Measurements from ENCODE around the gene PLA2G6. TPM values are rescaled to one million over a fixed set of nuclear protein-coding genes. Genes with fewer than 3 reads are reported as not detected.
A peak's percentile ranks its signal among the peaks of the same experiment; 100 is the strongest.
"Not testable (repeated sequence)": the region's sequence is repeated elsewhere in the genome, so short reads cannot be mapped to it uniquely, and the experiment has no call there.

The PLA2G6 gene
- total RNA-seq, 1 experiment from 2014 or later = 23.4 TPM

DNA sequence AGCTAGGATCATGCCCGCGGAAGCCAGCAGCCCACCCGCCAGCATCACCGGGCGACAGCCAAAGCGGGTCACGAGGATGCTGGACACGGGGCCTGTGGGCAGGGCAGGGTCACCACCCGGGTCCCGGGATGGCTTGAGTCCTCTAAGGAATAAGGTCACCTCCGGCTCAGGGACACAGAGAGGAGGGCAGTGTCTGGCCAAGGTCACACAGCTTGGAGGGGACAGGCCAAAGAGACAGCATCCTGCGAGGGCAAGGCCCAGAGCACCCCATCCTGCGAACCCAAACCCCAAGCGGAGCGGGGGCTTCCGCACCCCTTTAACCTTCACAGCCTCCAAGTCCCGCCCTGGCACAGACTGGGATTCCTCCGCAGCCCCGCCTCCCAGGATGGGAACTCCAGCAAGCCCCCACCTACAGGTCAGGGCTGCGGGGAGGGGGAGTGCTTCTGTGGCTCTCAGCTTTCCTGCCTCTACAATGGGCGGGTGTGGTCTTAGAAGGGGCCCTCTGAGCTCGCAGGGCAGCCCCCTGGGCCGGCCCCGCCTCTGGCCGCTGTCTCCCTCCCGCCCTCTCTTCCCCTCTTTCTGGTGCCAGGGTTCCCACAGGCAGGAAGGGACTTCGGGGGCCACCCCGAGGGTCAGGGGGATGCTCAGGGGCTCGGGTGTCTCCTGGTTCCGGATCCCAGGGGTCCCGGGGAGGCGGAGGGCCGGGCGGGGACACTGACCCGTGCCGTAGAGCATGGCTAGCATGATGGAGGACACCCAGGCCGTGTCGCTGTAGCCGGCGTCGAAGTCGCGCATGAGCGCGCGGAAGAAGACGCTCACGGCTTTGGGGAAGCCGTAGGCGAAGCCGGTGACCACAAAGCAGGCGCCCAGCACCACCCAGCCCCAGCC is 99.4 kb downstream of the PLA2G6 start:
- Histone ChIP-seq H3K27me3 (ENCODE audit: control insufficient read depth, insufficient read depth, low read length) (peaks cover 5% of the 10 kb centered on the region; the same call in 1 of the 2 replicates), H3K4me3 (ENCODE audit: insufficient read depth, low read depth, low read length) (no peak overlapping the region), H3K36me3 (replicated peaks; ENCODE audit: control insufficient read depth, insufficient read depth, low read length) (no peaks in the 10 kb centered on the region)
- peak; percentile 76 for DNase-seq

GRCh38 chr22:38081636-38081940 is 100.0 kb downstream of the PLA2G6 start:
- Histone ChIP-seq H3K36me3 (replicated peaks; ENCODE audit: control insufficient read depth, insufficient read depth, low read length) (no peaks in the 10 kb centered on the region), H3K27me3 (ENCODE audit: control insufficient read depth, insufficient read depth, low read length) (peaks cover 5% of the 10 kb centered on the region; the same call in 1 of the 2 replicates), H3K4me3 (ENCODE audit: insufficient read depth, low read depth, low read length) (peak overlapping the region; percentile 10; the same call in 1 of the 2 replicates)
- no peak for DNase-seq

DNA sequence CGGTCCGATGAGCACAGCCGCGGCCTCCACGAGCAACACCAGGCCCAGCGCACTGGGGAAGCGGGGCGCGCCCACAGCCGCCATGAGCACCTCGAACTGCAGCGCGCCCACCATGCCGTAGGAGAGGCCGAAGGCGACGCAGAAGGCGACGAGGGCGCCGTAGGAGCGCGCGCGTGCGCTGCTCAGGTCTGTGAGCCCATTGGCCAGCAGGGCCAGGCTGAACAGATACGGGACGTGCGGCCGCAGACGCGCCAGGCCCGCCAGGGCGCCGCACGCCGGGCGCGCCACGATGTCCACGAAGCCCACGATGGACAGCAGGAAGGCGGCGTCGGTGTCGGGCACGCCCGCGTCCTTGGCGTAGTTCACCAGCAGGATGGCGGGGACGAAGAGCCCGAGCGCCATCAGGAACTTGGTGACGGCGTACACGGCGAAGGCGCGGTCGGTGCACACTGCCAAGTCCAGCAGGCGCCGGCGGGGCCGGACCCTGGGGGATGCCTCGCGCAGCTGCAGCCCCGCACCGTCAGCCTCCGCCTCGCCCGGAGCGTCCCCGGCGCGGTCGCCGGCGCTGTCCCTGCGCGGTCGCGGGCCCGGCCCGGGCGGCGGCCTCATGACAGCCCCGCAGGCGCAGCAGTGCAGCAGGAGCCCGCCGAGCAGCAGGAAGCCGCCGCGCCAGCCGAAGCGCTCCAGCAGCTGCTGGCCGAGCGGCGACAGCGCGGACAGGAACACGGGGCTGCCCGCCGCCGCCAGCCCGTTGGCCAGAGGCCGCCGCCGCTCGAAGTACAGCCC is 100.6 kb downstream of the PLA2G6 start:
- DNase-seq = peak; percentile 53
- Histone ChIP-seq H3K27me3 (ENCODE audit: control insufficient read depth, insufficient read depth, low read length) (peaks cover 5% of the 10 kb centered on the region; the same call in 1 of the 2 replicates), H3K4me3 (ENCODE audit: insufficient read depth, low read depth, low read length) (peak overlapping the region; percentile 26; the same call in 1 of the 2 replicates), H3K36me3 (replicated peaks; ENCODE audit: control insufficient read depth, insufficient read depth, low read length) (no peaks in the 10 kb centered on the region)

GRCh38 chr22:38080474-38080849 is 101.2 kb downstream of the PLA2G6 start:
- H3K27me3 ChIP-seq (ENCODE audit: control insufficient read depth, insufficient read depth, low read length) = peaks cover 5% of the 10 kb centered on the region; the same call in 1 of the 2 replicates
- H3K4me3 ChIP-seq (ENCODE audit: insufficient read depth, low read depth, low read length) = peak overlapping the region; percentile 26; the same call in 1 of the 2 replicates
- DNase-seq = peak; percentile 39
- H3K36me3 ChIP-seq (replicated peaks; ENCODE audit: control insufficient read depth, insufficient read depth, low read length) = no peaks in the 10 kb centered on the region

- H3K4me3 ChIP-seq (ENCODE audit: insufficient read depth, low read depth, low read length) = no peak overlapping the region
- no peaks in the 10 kb centered on the region for H3K36me3 ChIP-seq (replicated peaks; ENCODE audit: control insufficient read depth, insufficient read depth, low read length)
- no peak for DNase-seq
- peaks cover 5% of the 10 kb centered on the region; the same call in 1 of the 2 replicates for H3K27me3 ChIP-seq (ENCODE audit: control insufficient read depth, insufficient read depth, low read length)
These were observed 101.8 kb downstream of the PLA2G6 start for GRCh38 chr22:38079804-38080203.

- not testable (repeated sequence) for H3K36me3 ChIP-seq (replicated peaks; ENCODE audit: control insufficient read depth, insufficient read depth, low read length); DNase-seq; H3K27me3 ChIP-seq (ENCODE audit: control insufficient read depth, insufficient read depth, low read length); H3K4me3 ChIP-seq (ENCODE audit: insufficient read depth, low read depth, low read length)
These were observed 102.4 kb downstream of the PLA2G6 start for GRCh38 chr22:38079208-38079607.

DNA sequence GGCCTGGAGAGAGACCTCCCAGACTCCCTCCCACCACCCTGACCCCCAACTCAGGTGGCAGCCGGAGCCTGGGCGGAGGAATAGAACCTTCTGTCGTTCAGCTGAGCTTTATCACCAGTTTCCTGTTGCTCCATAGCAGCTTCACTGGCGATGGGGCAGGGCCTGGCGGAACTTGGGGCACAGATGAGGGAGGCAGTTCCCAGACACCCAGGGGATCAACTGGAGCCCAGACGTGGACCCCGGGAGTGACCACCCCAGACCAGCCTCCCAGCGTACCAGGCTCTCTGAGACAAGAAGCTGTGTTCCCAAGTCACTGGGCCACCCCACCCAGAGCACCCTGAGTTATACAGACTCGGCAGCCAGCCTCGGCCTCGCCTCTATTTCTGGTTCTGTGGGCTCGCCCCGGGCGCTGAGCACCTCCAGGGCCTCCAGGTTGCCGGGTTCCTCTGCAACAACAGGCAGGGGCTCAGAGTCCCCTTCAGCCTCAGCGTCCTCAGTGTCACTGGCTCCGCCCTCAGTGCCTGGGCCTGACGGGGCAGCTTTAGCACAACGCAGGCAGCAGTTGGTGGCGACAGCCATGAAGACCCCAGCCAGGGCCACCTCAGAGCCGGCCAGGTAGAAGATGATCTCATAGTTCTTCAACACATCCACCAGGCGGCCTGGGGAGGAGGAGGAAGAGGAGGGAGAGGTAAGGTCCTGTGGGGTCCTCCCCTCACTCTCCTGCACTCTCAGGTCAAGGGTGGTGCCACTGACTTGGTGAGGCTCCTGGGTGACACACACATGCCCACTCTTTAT is 103.4 kb downstream of the PLA2G6 start:
- Histone ChIP-seq H3K4me3 (ENCODE audit: insufficient read depth, low read depth, low read length) (no peak overlapping the region), H3K36me3 (replicated peaks; ENCODE audit: control insufficient read depth, insufficient read depth, low read length) (no peaks in the 10 kb centered on the region; the same call in 1 of the 2 replicates), H3K27me3 (ENCODE audit: control insufficient read depth, insufficient read depth, low read length) (peaks cover 5% of the 10 kb centered on the region; the same call in 1 of the 2 replicates)
- peak; percentile 54 for DNase-seq

- peaks cover 5% of the 10 kb centered on the region for H3K36me3 ChIP-seq (replicated peaks; ENCODE audit: control insufficient read depth, insufficient read depth, low read length)
- DNase-seq = peak; percentile 52
- H3K27me3 ChIP-seq (ENCODE audit: control insufficient read depth, insufficient read depth, low read length) = peaks cover 5% of the 10 kb centered on the region; the same call in 1 of the 2 replicates
- H3K4me3 ChIP-seq (ENCODE audit: insufficient read depth, low read depth, low read length) = no peak overlapping the region
These were observed 104.0 kb downstream of the PLA2G6 start for GRCh38 chr22:38077595-38077994.

DNA sequence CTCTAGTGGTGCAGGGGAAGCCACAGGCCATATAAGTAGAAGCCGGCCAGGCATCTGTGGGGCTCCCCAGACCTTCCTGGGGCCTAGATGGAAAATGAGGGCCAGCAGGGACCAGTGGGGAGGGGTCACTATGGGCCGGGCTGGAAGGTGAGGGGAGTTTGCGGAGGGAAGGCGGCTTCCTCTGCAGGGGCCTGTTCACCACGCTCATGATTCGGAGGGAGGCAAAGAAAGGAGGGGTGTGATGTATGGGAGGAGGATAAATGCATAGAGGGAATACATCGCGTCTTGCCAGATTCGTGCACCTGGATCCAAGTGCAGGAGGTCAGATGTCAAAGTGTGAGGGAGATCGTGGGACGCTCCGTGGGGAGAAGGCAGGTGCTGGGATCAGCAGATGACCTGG is 104.5 kb downstream of the PLA2G6 start:
- Histone ChIP-seq H3K27me3 (ENCODE audit: control insufficient read depth, insufficient read depth, low read length) (peaks cover 5% of the 10 kb centered on the region; the same call in 1 of the 2 replicates), H3K36me3 (replicated peaks; ENCODE audit: control insufficient read depth, insufficient read depth, low read length) (peaks cover 6% of the 10 kb centered on the region), H3K4me3 (ENCODE audit: insufficient read depth, low read depth, low read length) (no peak overlapping the region)
- peak; percentile 48 for DNase-seq

GRCh38 chr22:38075961-38076360 is 105.7 kb downstream of the PLA2G6 start:
- DNase-seq = peak; percentile 45
- H3K27me3 ChIP-seq (ENCODE audit: control insufficient read depth, insufficient read depth, low read length) = no peaks in the 10 kb centered on the region; the same call in 1 of the 2 replicates
- H3K36me3 ChIP-seq (replicated peaks; ENCODE audit: control insufficient read depth, insufficient read depth, low read length) = peaks cover 8% of the 10 kb centered on the region
- no peak overlapping the region for H3K4me3 ChIP-seq (ENCODE audit: insufficient read depth, low read depth, low read length)

- peaks cover 10% of the 10 kb centered on the region for H3K36me3 ChIP-seq (replicated peaks; ENCODE audit: control insufficient read depth, insufficient read depth, low read length)
- DNase-seq = peak; percentile 63
- H3K4me3 ChIP-seq (ENCODE audit: insufficient read depth, low read depth, low read length) = no peak overlapping the region
- H3K27me3 ChIP-seq (ENCODE audit: control insufficient read depth, insufficient read depth, low read length) = no peaks in the 10 kb centered on the region; the same call in 1 of the 2 replicates
These were observed 106.4 kb downstream of the PLA2G6 start for GRCh38 chr22:38075105-38075825.

DNA sequence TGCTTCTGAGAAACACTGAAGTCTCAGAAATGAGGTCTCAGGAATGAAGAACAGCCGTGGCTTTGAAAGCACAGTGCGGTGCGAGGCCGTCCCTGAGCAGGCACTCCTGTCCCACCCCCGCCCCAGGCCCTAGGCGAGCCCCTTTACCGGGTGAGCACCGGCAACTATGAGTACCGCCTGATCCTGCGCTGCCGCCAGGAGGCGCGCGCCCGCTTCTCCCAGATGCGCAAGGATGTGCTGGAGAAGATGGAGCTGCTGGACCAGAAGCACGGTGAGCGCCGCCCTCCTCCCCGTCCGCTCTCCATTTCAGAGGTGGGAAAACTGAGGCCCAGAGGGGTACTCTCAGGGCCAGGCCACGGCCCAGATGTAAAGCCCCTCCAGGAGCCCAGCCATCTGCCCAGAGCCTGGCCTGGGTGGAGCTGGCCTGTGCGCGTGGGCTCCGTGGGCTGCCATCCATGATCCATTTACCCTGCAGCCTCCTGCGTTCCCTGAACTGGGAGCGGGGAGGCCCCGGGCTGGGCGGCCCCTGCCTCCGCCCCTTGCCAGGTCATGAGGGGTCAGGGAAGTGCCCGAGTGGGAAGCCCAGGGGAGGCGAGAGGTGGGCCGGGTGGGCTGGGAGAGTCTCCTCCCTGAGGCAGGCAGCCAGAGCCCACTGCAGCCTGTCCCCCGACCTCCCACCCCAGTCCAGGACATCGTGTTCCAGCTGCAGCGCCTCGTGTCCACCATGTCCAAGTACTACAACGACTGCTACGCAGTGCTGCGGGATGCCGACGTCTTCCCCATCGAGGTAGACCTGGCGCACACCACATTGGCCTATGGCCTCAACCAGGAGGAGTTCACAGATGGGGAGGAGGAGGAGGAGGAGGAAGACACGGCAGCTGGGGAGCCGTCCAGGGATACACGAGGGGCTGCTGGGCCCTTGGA is 107.2 kb downstream of the PLA2G6 start:
- peak; percentile 97 for DNase-seq
- Histone ChIP-seq H3K36me3 (replicated peaks; ENCODE audit: control insufficient read depth, insufficient read depth, low read length) (peaks cover 13% of the 10 kb centered on the region), H3K4me3 (ENCODE audit: insufficient read depth, low read depth, low read length) (no peak overlapping the region), H3K27me3 (ENCODE audit: control insufficient read depth, insufficient read depth, low read length) (no peaks in the 10 kb centered on the region)
